HG03520 (cell line): ENCODE data around the gene NKIRAS1.

ENCODE experiments used
- ATAC-seq: cut with Tn5 transposase; IDR thresholded peaks from one replicate; pipeline ENCODE4 v1.9.1; 2021; ENCODE audit warnings: mild to moderate bottlenecking, moderate library complexity; ENCODE audit not compliant: unreplicated experiment

NKIRAS1 gene

DNA sequence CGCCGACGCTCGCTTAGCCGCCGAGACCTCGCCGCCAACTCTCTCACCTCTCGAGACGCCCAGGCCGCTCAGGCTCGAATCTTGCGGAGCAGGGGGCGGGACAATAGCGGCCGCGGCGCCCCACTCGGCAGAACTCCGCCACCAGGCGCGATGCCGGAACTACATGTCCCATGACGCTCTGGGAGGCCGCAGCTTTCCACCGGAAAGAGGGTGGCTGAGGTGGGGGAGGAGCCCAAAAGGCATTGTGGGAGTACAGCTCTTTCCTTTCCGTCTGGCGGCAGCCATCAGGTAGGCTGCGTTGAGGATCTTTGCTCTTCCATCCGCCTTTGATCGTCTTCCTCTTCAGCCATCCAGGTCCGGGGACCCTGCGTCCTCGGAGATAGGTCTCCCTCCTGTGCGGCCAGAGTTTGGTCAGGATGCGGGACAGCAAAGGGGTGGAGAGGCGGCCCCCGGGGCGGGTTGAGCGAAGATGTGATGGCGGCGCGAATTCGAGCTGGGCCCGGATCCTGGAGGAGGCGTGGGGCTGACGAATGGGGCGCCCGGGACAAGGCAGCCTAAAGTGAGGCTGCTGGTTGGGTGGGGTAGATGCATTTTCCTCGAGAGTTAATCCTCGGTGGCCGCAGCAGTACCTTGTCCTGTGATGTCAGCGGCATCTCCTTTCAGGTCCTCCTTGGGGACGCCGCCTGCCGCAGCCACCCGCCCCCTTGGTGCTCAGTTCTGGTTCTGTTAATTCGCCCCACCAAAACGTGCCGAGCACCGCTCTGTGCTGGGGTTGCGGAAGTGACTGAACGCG, at the start of gene NKIRAS1, which contains the start of gene RPL15:
TSS of gene NKIRAS1 (minus strand) at position 105 of the 793 bp plus-strand sequence. CDS start 6,086 bp downstream, outside the sequence.
TSS of gene RPL15 (plus strand) at position 247 of the 793 bp plus-strand sequence. CDS start 728 bp downstream, outside the sequence.
- peak; percentile 94 for ATAC-seq

DNA sequence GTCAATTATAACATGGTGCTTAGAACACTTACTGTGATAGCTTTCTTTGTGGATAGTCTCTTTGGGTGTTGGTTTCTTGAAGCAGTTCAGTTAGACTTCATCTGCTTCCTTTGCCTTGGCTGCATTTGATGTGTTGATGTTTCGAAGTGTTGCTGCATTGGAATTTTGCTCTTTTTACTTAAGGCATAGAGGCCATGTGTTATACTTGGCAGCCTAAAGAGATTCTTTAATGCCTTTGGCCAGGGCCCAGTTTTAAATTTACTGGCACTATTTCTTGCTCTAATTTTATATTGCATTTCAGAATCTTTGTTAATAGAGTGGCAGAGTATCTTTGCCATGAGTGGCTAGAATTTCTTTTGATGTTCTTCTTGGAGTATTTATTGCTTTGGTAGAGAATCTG, 49.5 kb upstream of the NKIRAS1 start:
- ATAC-seq: no peak

DNA sequence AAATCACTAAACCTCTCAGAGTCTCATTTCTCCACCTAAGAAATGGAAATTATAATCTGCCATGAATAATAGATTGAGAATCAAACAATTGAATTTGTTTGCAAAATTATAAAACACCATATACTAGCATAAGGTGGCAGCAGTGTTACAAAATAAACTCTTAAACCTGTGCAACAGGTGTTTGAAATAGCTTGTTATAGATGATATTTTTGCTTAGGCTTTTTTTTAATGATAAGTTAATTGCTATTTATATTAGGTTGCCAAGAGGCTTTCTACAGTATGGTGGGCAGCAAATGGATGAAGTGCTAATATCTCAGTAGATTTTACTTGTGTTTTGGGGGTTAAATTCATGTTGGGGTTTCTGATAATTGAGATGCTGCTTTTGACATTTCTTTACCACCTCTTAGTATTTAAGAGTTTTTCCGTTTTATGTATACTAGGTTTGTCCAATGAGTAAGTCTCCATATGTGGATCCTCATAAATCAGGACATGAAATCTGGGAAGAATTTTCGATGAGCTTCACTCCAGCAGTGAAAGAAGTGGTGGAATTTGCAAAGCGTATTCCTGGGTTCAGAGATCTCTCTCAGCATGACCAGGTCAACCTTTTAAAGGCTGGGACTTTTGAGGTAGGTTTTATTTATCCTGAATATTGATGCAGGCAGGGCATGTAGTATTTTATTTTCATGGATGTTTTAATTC, 47.9 kb upstream of the NKIRAS1 start:
- no peak for ATAC-seq

DNA sequence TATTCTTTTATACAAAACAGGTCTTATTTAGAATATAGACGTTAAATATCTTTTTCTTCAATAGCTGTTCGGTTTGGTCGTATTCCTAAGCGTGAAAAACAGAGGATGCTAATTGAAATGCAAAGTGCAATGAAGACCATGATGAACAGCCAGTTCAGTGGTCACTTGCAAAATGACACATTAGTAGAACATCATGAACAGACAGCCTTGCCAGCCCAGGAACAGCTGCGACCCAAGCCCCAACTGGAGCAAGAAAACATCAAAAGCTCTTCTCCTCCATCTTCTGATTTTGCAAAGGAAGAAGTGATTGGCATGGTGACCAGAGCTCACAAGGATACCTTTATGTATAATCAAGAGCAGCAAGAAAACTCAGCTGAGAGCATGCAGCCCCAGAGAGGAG, 45.1 kb upstream of the NKIRAS1 start:
- ATAC-seq: no peak

DNA sequence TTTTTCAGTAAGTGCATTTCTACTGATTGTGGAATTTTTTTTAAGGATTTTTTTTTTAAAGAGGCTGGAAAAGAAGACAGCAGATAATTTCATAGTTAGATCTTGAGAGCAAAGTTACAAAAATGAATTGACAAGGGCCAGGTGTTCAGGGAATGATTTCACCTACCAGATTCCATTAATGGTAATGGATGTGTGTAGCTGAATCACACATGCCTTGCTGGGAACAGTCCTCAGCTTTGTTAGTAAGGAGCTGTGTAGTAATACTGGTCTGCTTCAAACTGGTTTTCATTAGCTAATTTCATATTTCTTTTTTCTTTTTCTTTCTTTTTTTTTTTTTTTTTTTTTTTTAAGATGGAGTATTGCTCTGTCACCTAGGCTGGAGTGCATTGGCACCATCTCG, 44.3 kb upstream of the NKIRAS1 start:
- no peak for ATAC-seq

DNA sequence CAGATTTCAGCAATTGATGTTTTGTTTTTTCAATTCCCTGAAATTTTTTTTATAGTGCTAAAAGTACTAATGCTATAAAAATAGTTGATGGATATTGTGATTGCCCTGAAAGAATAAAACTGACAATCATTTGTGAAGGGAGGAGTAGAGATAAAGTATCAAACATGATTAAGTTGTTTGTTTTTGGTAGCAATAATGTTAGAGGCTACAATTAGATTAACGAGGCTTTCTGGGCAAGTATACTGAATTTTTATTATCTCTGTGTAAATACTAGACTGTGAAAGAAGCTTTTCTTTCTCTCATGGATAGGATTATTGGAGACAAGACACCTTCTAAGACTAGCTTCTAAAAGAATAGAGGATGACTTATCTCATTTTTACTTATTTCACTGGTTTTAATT, 43.9 kb upstream of the NKIRAS1 start:
- ATAC-seq: no peak

DNA sequence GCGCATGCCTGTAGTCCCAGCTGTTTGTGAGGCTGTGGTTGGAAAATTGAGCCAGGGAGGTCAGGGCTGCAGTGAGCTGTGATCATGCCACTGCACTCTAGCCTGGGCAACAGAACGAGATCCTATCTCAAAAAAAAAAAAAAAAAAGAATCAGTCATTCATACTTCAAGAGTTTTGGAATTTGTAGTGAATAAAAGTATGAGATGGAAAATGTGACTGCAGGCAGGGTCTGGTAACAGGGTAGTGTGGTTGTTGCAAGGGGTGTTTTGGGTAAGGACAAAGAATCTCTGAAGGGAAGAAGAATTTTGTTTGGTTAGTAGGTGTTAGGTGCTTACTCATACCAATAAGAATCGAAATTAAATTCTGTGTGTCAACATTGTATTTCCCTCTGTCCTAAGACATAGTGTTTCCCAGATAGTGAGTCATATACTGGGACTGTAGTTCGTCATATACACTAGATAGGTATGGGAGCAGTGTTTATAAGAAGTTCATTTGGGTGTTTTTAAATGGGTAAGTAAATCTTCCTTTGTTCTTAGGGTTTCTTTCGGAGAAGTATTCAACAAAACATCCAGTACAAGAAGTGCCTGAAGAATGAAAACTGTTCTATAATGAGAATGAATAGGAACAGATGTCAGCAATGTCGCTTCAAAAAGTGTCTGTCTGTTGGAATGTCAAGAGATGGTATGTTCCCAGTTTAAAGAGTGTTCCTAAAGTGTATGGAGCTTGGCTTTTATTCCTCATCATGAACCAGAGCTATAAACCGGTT, 42.5 kb upstream of the NKIRAS1 start:
- ATAC-seq: no peak

DNA sequence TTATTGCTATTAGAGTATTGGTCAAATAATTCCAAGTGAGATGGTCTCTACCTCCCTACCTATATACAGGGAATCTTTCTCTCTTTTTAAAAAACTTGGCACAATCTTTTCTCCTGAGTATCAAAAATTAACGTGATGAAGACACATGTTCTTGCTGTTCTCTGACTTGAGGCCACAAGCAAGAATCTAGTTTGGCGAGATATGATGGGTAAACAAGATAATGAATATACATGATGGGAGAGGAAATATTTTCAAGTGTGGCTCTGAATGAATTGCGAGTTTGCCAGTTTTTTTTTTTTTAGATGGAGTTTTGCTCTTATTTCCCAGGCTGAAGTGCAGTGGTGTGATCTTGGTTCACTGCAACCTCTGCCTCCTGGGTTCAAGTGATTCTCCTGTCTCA, 39.9 kb upstream of the NKIRAS1 start:
- ATAC-seq: no peak

DNA sequence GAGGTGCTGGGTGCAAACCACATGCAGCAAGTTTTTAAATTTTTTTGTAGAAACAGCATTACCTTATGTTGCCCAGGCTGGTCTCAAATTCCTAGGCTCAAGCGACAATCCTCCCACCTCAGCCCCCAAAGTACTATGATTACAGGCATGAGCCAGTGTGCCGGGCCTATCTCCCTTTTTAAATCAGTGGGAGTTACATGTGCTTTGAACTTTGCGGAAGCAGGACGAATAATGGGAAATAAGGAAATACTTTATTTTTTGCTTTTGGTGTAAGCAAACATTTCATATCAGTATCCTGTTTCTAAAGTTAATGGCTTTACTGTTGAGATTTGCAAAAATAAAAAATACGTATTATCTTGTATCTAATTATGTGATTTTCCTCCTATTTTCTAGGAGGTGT, 37.4 kb upstream of the NKIRAS1 start:
- no peak for ATAC-seq

DNA sequence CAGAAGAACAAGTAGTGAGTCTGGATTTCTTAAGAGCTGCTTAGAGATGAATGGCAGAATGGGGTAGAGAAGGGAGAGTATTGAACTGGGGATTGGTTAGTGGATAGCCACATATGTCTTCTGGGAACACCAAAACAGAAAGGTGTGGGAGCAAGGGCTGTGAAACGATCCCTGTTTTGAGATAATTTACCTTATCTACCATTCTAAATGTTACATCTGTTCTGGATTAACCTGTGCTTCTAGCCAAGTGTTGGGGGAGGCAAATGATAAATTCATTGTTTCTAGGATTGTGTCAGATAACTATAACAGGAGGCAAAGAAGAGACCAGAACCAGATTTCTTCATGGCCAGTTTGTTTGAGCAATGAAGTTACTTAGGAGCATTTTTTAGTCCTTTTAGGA, 36.7 kb upstream of the NKIRAS1 start:
- ATAC-seq: no peak

DNA sequence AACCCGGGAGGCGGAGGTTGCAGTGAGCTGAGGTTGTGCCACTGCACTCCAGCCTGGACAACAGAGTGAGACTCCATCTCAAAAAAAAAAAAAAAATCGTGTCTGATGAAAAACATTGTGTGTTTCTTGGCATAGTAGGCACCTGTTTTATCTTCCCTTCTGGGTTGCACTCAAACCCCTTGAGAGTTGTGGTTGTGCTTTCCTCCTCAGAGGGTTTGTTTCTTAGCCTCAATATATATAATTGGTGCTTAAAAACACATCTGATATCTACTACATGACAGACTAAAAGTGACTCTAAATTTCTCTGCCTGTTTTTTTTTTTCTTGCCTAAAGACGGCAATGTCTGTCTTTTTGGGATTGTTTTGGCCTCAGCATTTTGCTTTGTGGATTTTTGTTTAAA, 35.9 kb upstream of the NKIRAS1 start:
- ATAC-seq: no peak

DNA sequence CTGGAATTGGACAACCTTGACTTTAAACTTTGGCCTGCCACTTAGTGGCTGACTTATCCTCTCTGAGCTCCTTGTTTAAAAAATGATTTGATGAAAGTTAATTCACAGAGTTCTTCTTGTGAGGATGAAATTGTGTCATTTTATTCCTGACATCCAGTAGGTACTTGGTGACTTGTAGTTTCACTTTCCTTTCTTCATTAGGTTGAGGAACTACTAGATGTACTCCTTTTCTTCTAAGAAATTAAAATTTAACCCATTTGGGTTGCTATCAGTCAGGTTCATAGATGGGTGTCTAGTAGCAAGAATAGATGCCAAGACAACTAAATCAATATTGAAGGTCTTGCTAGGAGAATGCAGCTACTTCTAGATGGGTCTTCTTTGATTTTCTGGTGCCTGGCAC, 33.5 kb upstream of the NKIRAS1 start:
- ATAC-seq: peak; percentile 25

DNA sequence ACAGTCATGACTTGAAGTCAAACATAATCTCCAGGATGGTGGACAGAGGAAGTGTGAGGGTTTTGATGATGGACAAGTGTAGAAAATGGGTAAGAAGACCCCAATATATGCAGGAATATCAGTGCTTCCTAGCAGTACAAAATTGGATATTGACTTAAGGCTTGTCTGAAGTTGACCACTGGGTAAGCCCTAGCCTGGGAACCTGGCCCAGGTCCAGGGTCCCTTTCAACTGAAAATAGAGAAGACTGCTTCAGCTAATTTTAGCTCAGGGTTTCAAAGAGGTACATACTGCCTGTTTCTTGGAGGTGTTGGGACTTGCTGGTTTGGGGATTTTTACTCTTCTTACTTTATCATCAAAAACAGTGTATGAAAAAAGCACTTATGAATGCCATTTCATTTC, 33.0 kb upstream of the NKIRAS1 start:
- ATAC-seq: no peak

DNA sequence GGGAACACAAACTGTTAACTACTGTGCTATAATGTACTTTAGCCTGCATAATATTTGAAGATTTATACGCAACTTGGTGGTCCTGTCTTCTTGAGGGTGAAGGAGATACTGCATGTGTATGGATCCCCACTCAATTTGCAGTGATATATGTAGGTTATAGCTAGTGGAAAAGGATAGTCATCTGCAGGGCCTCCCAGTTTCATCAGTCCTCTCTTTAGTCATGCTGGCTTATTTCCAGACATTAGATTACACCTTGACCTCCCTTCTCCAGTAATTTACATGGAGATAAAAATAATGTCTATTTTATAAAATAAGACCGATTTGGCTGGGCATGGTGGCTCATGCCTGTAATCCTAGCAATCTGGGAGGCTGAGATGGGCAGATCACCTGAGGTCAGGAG, 32.0 kb upstream of the NKIRAS1 start:
- ATAC-seq: no peak

DNA sequence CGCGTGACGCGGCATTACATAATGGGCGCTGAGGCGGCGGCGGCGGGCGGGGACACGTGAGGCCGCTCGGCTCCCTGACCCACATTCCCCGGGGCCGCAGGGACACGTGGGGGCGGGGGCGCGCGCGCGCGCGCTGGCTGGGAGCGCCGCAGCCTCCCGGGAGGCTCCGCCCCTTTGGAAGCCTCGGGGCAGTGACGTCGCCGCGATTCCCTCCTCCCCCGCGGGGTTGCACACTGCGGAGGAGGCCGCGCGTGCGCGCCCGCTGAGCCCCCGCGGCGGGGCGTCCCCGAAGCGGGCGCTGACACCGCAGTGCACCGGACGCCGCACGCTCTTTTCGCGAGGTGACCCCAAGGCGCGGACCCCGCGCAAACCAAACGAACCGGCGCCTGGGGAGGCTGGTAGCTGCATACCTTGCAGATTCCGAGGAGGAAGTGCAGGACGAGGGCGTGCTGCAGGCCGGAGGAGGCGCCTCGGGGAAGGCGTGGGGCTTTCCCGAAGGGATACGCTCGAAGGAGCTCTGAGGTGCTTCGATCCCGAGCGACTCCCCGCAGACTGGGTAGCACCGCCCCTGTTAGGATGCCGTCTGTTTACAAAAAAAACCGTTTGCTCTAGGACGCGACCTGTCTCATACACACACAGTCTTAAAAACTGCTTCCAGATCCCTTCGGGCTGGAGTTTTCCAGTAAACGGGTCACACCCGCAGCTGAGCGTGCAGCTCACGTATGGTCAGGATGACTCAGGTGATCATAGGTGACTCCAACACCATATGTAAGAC, 29.3 kb upstream of the NKIRAS1 start:
- peak; percentile 75 for ATAC-seq

DNA sequence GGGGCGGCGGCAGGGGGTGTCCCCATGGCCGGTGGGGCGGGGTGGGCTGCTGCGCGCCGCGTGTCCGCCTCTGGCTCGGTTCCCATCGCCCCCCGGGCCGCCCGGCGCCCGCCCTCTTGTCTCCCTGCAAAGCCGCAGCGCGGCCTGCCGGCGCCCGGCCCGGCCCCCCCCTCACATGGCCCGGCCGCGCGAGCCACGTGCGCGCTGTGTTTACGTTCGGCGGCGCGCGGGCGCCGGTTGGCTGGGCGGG, 28.8 kb upstream of the NKIRAS1 start:
- ATAC-seq: no peak

DNA sequence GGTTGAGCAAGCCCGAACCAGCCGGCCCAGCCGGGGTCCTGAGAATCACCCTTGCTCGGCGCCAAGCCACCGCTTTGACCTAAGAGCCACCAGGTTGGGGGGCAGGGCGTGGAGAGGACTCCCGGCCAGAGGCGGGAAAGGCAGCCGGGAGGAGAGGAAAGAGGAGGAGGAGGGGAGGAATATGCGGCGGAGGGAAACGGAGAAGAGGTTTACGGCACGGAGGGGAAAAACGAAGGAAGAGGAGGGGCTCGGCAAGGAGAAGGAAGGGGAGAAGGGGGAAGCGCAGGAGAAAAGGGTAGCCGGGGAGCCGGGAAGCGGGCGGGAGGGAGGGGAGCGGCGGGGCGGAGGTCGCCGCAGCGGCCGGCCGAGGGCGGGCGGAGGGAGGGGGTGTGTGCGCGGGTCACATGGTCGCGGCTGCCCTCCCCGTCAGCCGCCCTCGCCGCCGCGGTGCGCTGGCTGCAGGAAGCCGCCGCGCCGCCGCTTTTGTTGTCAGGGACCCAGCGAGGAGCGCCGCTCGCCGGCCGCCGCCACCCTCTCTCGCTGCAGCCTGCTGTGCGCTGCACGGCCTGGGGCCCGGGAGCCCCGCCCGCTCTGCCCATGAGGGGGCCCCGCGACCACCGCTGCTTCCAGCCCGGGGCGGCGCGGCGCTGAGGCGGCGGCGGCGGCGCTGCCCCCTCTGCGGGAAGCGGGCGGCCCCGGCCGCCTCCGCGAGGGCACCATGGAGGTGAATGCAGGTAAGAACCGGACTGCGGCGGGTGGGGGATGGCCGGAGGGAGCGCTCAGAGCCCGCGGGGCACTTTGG, 28.3 kb upstream of the NKIRAS1 start, which contains the start of gene NR1D2:
TSS of gene NR1D2 (plus strand) at position 426 of the 802 bp plus-strand sequence. CDS start at position 719, 293 bp downstream.
- peak; percentile 52 for ATAC-seq

DNA sequence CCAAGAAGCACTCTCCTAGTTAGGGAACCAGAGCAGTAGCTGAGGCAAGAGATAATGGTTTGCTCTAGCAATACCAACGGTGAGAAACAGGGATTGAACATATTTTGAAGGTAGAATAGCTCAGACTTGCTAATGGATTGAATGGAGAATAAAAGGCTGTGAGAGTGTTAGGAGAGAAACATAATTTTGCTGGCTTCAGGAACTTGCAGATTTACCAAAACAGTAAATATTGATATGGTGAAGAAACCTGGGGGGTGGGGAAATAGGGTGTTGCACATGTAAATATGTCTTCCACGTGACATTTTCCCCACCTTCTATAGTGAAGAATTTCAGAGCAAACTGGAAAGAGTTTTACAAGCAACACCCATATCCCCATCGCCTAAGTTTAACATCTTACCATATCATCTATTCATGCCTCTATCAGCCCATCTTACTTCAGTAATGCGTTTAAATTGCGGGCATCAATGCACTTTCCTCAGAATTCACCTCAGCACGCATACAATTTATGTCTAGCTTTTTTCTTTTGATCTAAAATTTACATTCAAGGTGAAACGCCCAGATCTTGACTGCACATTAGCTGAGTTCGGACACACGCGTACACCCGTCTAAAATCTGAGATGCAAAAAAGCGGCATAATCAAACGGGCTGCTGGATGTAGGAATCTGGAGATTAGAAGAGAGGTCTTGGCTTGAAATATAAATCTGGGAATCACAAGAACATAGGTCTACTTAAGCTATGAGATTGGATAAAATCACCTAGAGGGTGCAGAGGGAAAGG, 27.4 kb upstream of the NKIRAS1 start:
- no peak for ATAC-seq

DNA sequence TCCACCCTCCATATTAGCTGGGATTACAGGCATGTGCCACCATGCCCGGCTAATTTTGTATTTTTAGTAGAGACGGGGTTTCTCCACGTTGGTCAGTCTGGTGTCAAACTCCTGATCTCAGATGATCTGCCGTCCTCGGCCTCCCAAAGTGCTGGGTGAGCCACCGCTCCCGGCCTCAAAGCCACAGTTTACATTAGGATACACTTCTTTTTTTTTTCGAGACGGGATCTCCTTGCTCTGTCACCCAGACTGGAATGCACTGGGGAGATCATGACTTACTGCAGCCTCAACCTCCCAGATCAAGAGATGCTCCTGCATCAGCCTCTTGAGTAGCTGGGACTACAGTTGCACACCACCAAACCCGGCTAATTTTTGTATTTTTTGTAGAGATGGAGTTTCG, 25.8 kb upstream of the NKIRAS1 start:
- ATAC-seq: no peak
